ENCODE measurements around the gene GNB1. TPM values are rescaled to one million over a fixed set of nuclear protein-coding genes. Genes with fewer than 3 reads are reported as not detected.
"Not testable (repeated sequence)": the region's sequence is repeated elsewhere in the genome, so short reads cannot be mapped to it uniquely, and the experiment has no call there.

The GNB1 gene
- total RNA-seq, 1 experiment from 2014 or later = 184 TPM

GRCh38 chr1:1873186-1873585 is 17.7 kb downstream of the GNB1 start:
- no peaks in the 10 kb centered on the region for H3K27me3 ChIP-seq
- H3K4me1 ChIP-seq = peaks cover 8% of the 10 kb centered on the region; the same call in 1 of the 2 replicates
- H3K36me3 ChIP-seq = peaks cover 81% of the 10 kb centered on the region
- no peak for DNase-seq
- H3K27ac ChIP-seq = no peak overlapping the region
- no peak overlapping the region for H3K4me3 ChIP-seq
- H3K9me3 ChIP-seq (replicated peaks) = no peaks in the 10 kb centered on the region

GRCh38 chr1:1872329-1872994 is 18.4 kb downstream of the GNB1 start:
- peaks cover 1% of the 10 kb centered on the region; the same call in 1 of the 2 replicates for H3K4me1 ChIP-seq
- no peaks in the 10 kb centered on the region for H3K27me3 ChIP-seq
- no peak for DNase-seq
- H3K9me3 ChIP-seq (replicated peaks) = no peaks in the 10 kb centered on the region
- no peak overlapping the region for H3K27ac ChIP-seq
- H3K36me3 ChIP-seq = peaks cover 77% of the 10 kb centered on the region
- H3K4me3 ChIP-seq = no peak overlapping the region

GRCh38 chr1:1869469-1869868 is 21.4 kb downstream of the GNB1 start:
- H3K9me3 ChIP-seq (replicated peaks) = no peaks in the 10 kb centered on the region
- H3K36me3 ChIP-seq = peaks cover 55% of the 10 kb centered on the region
- H3K4me1 ChIP-seq = no peaks in the 10 kb centered on the region
- H3K4me3 ChIP-seq = no peak overlapping the region
- H3K27me3 ChIP-seq = no peaks in the 10 kb centered on the region
- DNase-seq = no peak
- no peak overlapping the region for H3K27ac ChIP-seq

- no peak overlapping the region for H3K4me3 ChIP-seq
- peaks cover 42% of the 10 kb centered on the region for H3K36me3 ChIP-seq
- H3K27ac ChIP-seq = no peak overlapping the region
- H3K9me3 ChIP-seq (replicated peaks) = no peaks in the 10 kb centered on the region
- no peaks in the 10 kb centered on the region for H3K4me1 ChIP-seq
- DNase-seq = no peak
- no peaks in the 10 kb centered on the region for H3K27me3 ChIP-seq
Measured at GRCh38 chr1:1867164-1867563, 23.7 kb downstream of the GNB1 start.

GRCh38 chr1:1862905-1863547 is 27.9 kb downstream of the GNB1 start:
- no peak overlapping the region for H3K27ac ChIP-seq

GRCh38 chr1:1861761-1862310 is 29.1 kb downstream of the GNB1 start:
- H3K9me3 ChIP-seq (replicated peaks); DNase-seq; H3K27me3 ChIP-seq; H3K27ac ChIP-seq; H3K4me3 ChIP-seq: not testable (repeated sequence)
- peaks cover 24% of the 10 kb centered on the region for H3K36me3 ChIP-seq
- peaks cover 22% of the 10 kb centered on the region for H3K4me1 ChIP-seq

More at GRCh38 chr1:1862905-1863547, 27.9 kb downstream of the GNB1 start:
- Histone ChIP-seq H3K36me3 (peaks cover 17% of the 10 kb centered on the region), H3K27me3 (no peaks in the 10 kb centered on the region), H3K4me1 (peaks cover 19% of the 10 kb centered on the region), H3K4me3 (no peak overlapping the region), H3K9me3 (replicated peaks) (no peaks in the 10 kb centered on the region)
- no peak for DNase-seq

GRCh38 chr1:1861339-1861730 is 29.6 kb downstream of the GNB1 start:
- DNase-seq = no peak
- Histone ChIP-seq H3K27me3 (no peaks in the 10 kb centered on the region), H3K9me3 (replicated peaks) (no peaks in the 10 kb centered on the region), H3K27ac (no peak overlapping the region), H3K36me3 (peaks cover 24% of the 10 kb centered on the region), H3K4me1 (peaks cover 22% of the 10 kb centered on the region), H3K4me3 (no peak overlapping the region)

GRCh38 chr1:1859970-1860697 is 30.8 kb downstream of the GNB1 start:
- not testable (repeated sequence) for H3K9me3 ChIP-seq (replicated peaks); H3K27ac ChIP-seq; H3K27me3 ChIP-seq; H3K4me3 ChIP-seq; DNase-seq
- Histone ChIP-seq H3K36me3 (peaks cover 20% of the 10 kb centered on the region), H3K4me1 (peaks cover 22% of the 10 kb centered on the region)

- no peaks in the 10 kb centered on the region for H3K27me3 ChIP-seq
- H3K4me1 ChIP-seq = peaks cover 22% of the 10 kb centered on the region
- no peak overlapping the region for H3K4me3 ChIP-seq
- peaks cover 25% of the 10 kb centered on the region for H3K36me3 ChIP-seq
- H3K27ac ChIP-seq = peak overlapping the region; percentile 1; the same call in 1 of the 2 replicates
- H3K9me3 ChIP-seq (replicated peaks) = no peaks in the 10 kb centered on the region
- DNase-seq = peak; percentile 79 to 85
Measured at GRCh38 chr1:1858382-1859086, 32.4 kb downstream of the GNB1 start.

GRCh38 chr1:1857096-1857703 is 33.7 kb downstream of the GNB1 start:
- Histone ChIP-seq H3K27ac (no peak overlapping the region), H3K27me3 (no peaks in the 10 kb centered on the region), H3K4me3 (no peak overlapping the region), H3K36me3 (peaks cover 27% of the 10 kb centered on the region), H3K9me3 (replicated peaks) (no peaks in the 10 kb centered on the region), H3K4me1 (peaks cover 22% of the 10 kb centered on the region)
- DNase-seq = no peak

- not testable (repeated sequence) for H3K27me3 ChIP-seq; H3K27ac ChIP-seq; H3K4me3 ChIP-seq; DNase-seq; H3K9me3 ChIP-seq (replicated peaks)
- Histone ChIP-seq H3K36me3 (peaks cover 31% of the 10 kb centered on the region), H3K4me1 (peaks cover 22% of the 10 kb centered on the region)
Measured at GRCh38 chr1:1856161-1856560, 34.7 kb downstream of the GNB1 start.

- H3K27ac ChIP-seq = no peak overlapping the region
- H3K36me3 ChIP-seq = peaks cover 34% of the 10 kb centered on the region
- H3K4me3 ChIP-seq = no peak overlapping the region
- DNase-seq = no peak
- no peaks in the 10 kb centered on the region for H3K27me3 ChIP-seq
- H3K9me3 ChIP-seq (replicated peaks) = no peaks in the 10 kb centered on the region
- H3K4me1 ChIP-seq = peaks cover 10% of the 10 kb centered on the region
Measured at GRCh38 chr1:1853593-1854257, 37.2 kb downstream of the GNB1 start.

- Histone ChIP-seq H3K4me1 (peaks cover under 1% of the 10 kb centered on the region; the same call in 1 of the 2 replicates), H3K27ac (no peak overlapping the region), H3K27me3 (no peaks in the 10 kb centered on the region), H3K36me3 (peaks cover 27% of the 10 kb centered on the region), H3K9me3 (replicated peaks) (no peaks in the 10 kb centered on the region), H3K4me3 (no peak overlapping the region)
- DNase-seq = no peak
Measured at GRCh38 chr1:1852619-1853414, 38.1 kb downstream of the GNB1 start.
